Motor neuron (in vitro differentiated cells): Measurements from ENCODE around the gene RTN4RL1. TPM values are rescaled to one million over a fixed set of nuclear protein-coding genes. Genes with fewer than 3 reads are reported as not detected.

ENCODE experiments used
- ATAC-seq, 8 experiments: fragments of 200-7000 bp; cut with Tn5 transposase; replicated peaks in 6 of 8; 2 replicates each; pipeline ENCODE4 v1.8.0; 2021; ENCODE audit warnings: mild to moderate bottlenecking in 8 of 8, moderate library complexity in 8 of 8
- H3K27ac ChIP-seq, 2 donors: fragments of 250-450 bp; sonication (Bioruptor Pico); 2 replicates each; pipeline ENCODE4 v1.9.0; 2021; ENCODE audit warnings: antibody characterized with exemption in 2 of 2, mild to moderate bottlenecking in 2 of 2, moderate library complexity in 1 of 2
- H3K4me1 ChIP-seq, 2 donors: fragments of 250-450 bp; sonication (Bioruptor Pico); replicated peaks in 1 of 2; 2 replicates each; pipeline ENCODE4 v1.6.1; 2021; ENCODE audit warnings: antibody characterized with exemption in 2 of 2, mild to moderate bottlenecking in 2 of 2, moderate library complexity in 1 of 2
- H3K4me3 ChIP-seq, 5 donors: fragments of 250-450 bp; sonication (Bioruptor Pico); 2 replicates each; pipeline ENCODE4 v1.9.0; 2021; ENCODE audit warnings: antibody characterized with exemption in 5 of 5, mild to moderate bottlenecking in 5 of 5, moderate library complexity in 4 of 5
- WGBS, 10 experiments: fragments of 450-650 bp; shearing (Covaris generic); methylation state at CpG; one replicate each; pipeline ENCODE4 v1.0.0; 2022; 5-methylcytosine and 5-hydroxymethylcytosine counted together
- in situ Hi-C, 9 experiments: fragments of 400-800 bp; cut with MboI; loops; one replicate each; pipeline ENCODE4 v1.15.0; 2021; ENCODE audit warnings: low sequenced_read_pairs in 9 of 9, low pct_unique_long_range_greater_than_20kb in 2 of 9; ENCODE audit not compliant: unreplicated experiment in 9 of 9
- total RNA-seq, 8 experiments: library from RNA; unstranded; fragments of 300-600 nt; gene quantifications; 2 replicates each; pipeline versions ENCODE4 v1.2.3 to v1.2.4, GENCODE V29; 2022

RTN4RL1 gene, protein sequence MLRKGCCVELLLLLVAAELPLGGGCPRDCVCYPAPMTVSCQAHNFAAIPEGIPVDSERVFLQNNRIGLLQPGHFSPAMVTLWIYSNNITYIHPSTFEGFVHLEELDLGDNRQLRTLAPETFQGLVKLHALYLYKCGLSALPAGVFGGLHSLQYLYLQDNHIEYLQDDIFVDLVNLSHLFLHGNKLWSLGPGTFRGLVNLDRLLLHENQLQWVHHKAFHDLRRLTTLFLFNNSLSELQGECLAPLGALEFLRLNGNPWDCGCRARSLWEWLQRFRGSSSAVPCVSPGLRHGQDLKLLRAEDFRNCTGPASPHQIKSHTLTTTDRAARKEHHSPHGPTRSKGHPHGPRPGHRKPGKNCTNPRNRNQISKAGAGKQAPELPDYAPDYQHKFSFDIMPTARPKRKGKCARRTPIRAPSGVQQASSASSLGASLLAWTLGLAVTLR
- total RNA-seq: 1 to 10 TPM in 6 of 8 experiments, under 1 TPM in 2; 0.41 to 3.6 (median 1.6) TPM

DNA sequence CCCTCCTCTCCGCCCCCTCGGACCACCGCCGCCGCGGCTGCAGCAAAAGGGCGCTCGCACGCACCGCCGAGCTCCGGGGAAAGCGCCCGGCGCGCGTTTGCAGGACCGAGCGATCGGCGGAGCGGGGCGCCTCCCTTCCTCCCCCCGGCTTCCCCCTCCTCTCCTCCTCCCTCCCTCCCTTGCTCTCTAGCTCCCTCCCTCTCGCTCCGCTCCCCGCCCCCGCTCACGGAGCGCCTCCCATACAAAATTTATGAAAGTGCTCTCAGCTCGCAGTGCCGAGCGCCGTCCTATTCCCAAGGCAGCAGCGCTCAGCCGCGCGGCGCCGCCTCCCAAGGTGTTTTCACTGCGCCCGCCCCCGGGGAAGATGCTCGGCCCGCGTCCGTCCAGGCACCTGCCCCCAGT lies at the start of gene RTN4RL1:
Gene RTN4RL1, minus strand, starts transcription at position 115 of the 402 bp plus-strand sequence. CDS start 469 bp downstream, outside the sequence.
- no CpG with 5 or more reads among the region's 47 CpGs for WGBS, 10 experiments
- Histone ChIP-seq H3K4me1 (peaks cover 28 to 32% of the 10 kb centered on the region in 2 donors), H3K27ac (peak within 1 kb of the TSS; percentile 57 to 58), H3K4me3 (peak within 1 kb of the TSS; percentile 39 to 68 (median 54))
- in situ Hi-C loops: loop anchor here (5.0 to 25.0 kb wide), 5 partner anchors 110 to 313 kb away; partner anchors contain the start of genes TLCD2 (in 4 of the 9) and WDR81 (in 4 of the 9)
- peak; percentile 45 to 67 (median 56) for ATAC-seq

DNA sequence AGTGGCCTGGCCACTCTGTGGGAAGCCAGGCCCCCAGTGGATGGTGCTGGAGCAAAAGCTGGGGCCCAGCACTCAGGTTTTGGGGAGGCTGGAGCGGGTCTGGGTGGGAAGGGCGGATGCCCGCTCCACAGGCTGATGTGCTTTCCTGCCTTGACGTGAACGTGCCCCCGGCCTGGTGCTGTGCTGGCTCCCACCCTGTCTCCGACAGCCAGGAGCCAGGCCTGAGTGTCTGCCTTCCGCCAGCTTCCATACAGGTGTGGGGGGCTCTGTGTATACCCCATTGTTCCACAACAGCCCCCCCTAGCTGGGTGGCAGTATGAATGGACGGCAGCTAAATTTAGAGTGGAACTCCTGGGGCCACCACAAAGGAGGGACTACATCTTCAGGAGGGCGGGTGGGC lies 49.8 kb upstream of the RTN4RL1 start:
- 60 to 100% methylated on average over 1 to 2 of the region's 10 CpGs; no CpG with 5 or more reads in 8 of the 10 experiments for WGBS, 10 experiments
- Histone ChIP-seq H3K27ac (no peak overlapping the region), H3K4me1 (peaks cover 0 to 6% of the 10 kb centered on the region in 2 donors), H3K4me3 (no peak overlapping the region)
- ATAC-seq: no peak
- in situ Hi-C loops: loop anchor here in 4 of 9 experiments (25.0 kb wide), 1 partner anchor 162 kb away; no protein-coding TSS in a partner anchor

DNA sequence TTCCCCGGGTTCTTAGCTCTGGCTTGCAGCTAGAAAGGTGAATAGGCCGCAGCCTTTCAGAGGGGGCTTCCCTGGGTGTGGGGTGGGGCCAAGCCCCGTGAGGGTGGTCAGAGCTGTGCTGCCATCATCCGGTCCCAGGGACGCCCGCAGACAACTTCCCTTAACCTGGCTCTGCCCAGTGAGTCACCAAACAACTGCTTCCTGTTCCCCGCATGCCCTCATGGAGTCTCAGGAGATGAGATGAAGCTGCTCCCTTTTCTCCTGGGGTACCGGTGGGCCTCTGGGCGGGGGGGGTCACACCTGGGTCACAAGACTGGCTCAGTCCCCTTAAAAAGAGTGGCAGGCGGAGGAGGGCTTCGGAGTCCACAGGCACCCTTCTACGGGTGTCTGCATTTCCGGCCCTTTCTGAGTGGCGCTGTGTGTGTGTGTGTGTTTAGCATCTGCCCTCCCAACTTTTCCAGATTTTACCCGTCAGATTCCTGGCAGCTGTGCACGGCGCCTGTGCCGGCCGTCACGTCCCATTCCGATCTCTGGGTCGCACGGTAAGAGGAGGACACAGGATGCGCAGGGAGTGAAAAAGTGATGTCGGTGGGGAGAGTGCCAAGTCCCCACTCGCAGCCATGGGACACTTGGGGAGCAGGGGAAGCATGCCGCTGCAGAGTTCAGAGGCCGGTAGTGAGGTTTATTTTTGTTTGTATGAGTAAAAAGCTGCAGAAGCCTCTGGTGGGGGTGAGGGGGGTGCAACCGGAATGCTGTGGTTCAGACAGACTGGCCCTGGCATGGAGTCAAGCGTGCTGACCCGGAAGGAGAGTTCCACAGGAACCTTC lies 46.5 kb upstream of the RTN4RL1 start:
- H3K27ac ChIP-seq: no peak overlapping the region
- peaks cover 0 to 6% of the 10 kb centered on the region in 2 donors for H3K4me1 ChIP-seq
- in situ Hi-C loops: loop anchor here in 3 of 9 experiments (25.0 kb wide), 1 partner anchor 166 kb away; no protein-coding TSS in a partner anchor
- H3K4me3 ChIP-seq: no peak overlapping the region
- ATAC-seq: no peak
- WGBS, 10 experiments: 60 to 100% (median 90%) methylated on average over 1 to 20 of the region's 31 CpGs; no CpG with 5 or more reads in 2 of the 10 experiments

DNA sequence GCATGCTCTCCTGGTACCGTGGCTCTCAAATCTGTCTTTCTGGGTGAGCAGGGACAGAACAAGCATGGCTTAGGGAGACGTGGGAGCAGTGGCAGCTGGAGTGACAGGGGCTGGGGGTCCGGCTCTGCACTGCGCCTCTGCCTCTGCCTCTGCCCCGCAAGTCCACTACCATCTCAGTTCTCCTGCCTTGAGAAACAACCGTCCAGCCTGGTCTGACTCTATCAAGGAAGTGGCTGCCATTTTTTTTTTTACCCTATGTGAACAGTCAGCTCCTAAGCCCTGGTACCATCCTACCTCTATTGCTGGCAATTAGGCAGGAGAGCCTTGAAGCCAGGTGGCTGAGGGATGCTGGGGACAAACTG lies 45.9 kb upstream of the RTN4RL1 start:
- ATAC-seq: no peak
- 90 to 100% (median 100%) methylated on average over 1 to 5 of the region's 6 CpGs; no CpG with 5 or more reads in 6 of the 10 experiments for WGBS, 10 experiments
- Histone ChIP-seq H3K4me1 (peaks cover 0 to 6% of the 10 kb centered on the region in 2 donors), H3K27ac (no peak overlapping the region), H3K4me3 (no peak overlapping the region)
- in situ Hi-C loops: loop anchor here in 3 of 9 experiments (25.0 kb wide), 1 partner anchor 166 kb away; no protein-coding TSS in a partner anchor

DNA sequence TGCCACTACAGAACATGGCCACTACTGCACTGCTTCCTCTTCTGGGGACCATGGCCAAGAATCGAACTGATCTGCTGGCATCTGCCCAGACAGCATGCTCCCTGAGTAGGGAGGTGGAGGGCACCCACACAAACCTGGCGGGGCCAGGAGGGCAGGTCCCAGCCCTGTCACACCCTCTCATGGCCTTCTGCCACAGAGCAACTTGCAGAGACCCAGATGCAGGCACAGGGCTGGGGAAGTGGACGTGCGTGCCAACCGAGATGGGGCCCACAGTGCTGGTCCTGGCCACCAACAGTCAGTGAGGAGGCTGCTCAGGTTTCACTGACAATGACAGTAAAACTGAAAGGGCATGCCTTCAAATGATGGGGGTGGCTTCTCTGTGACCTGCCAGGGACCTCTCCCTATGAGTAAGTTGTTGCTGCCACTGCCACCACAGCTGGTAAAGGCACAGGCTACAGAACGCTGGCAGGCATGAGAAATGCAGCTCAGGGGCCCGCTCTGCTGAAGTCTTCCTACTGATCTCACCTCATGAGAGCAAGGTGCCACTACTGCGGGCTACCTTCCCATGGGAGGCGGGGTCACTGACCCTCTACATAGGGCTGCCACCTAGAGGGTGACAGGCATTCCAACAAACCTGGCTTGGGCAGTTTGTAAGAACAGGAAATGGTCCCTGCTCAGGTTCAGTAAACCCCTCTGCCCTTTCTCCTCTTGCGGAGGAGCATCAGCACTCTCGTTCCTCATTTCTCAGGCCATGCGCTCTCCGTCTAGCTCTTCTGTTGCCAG lies 45.3 kb upstream of the RTN4RL1 start:
- ATAC-seq: no peak
- in situ Hi-C loops: loop anchor here in 3 of 9 experiments (25.0 kb wide), 1 partner anchor 167 kb away; no protein-coding TSS in a partner anchor
- 50 to 100% (median 87%) methylated on average over 1 to 7 of the region's 13 CpGs; no CpG with 5 or more reads in 3 of the 10 experiments for WGBS, 10 experiments
- Histone ChIP-seq H3K27ac (no peak overlapping the region), H3K4me3 (no peak overlapping the region), H3K4me1 (peaks cover 0 to 1% of the 10 kb centered on the region in 2 donors)

DNA sequence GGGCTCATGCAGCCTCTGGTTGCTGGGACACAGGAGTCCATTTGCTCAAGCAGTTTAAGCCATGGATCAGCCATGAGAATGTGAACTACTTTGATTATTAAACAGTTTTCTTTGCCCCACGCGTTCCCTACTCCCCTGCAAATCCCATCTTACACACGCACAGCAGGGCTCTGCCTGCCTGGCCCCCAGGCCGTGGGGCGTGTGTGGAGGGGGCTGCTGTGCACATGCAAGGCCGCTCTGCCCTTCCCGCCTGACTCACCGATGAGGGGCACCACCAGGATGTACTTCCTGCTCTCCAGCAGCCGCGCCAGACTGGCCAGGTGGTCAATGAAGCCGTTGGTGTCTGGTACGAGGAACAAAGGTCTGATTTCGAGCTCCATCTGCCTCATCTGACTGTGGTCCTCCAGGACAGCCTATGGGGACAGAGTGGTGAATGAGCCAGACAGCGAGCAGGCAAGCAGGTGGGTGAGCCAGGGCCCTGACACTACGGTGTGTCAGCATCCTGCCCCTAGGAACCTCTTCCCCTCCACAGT lies 43.5 kb upstream of the RTN4RL1 start:
- in situ Hi-C loops: loop anchor here in 3 of 9 experiments (25.0 kb wide), 1 partner anchor 169 kb away; no protein-coding TSS in a partner anchor
- 8 to 84% (median 44%) methylated on average over 2 to 8 of the region's 15 CpGs; no CpG with 5 or more reads in 5 of the 10 experiments for WGBS, 10 experiments
- Histone ChIP-seq H3K4me1 (no peaks in the 10 kb centered on the region), H3K27ac (no peak overlapping the region), H3K4me3 (no peak overlapping the region)
- ATAC-seq: peak in 1 of 8 experiments; percentile 48

DNA sequence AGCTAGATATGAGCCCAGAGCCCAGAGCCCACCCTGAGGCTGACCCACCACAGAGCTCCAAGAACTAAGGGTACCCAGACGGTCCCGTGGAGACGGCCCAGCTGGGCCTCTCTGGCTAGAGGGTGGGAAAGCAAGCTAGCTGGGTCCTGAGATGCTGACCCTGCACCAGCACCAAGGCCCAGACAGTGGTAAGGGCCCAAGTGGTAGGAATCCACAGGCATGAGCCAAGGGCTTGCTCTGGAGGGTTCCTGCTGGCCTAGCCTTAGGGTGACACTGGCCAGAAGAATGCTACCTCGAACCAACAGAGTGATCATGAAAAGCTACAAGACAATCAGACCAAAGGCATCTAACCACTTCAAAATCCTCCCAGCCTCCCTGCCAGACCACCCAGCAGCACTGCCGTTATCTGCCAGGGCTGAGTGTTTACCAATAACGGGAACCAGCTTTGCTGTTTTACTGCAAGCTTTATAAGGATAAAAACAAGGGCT lies 42.9 kb upstream of the RTN4RL1 start:
- H3K27ac ChIP-seq: no peak overlapping the region
- in situ Hi-C loops: loop anchor here in 3 of 9 experiments (25.0 kb wide), 1 partner anchor 169 kb away; no protein-coding TSS in a partner anchor
- no peaks in the 10 kb centered on the region for H3K4me1 ChIP-seq
- no peak for ATAC-seq
- H3K4me3 ChIP-seq: no peak overlapping the region
- 0 to 100% (median 10%) methylated on average over 1 to 5 of the region's 6 CpGs; no CpG with 5 or more reads in 5 of the 10 experiments for WGBS, 10 experiments

DNA sequence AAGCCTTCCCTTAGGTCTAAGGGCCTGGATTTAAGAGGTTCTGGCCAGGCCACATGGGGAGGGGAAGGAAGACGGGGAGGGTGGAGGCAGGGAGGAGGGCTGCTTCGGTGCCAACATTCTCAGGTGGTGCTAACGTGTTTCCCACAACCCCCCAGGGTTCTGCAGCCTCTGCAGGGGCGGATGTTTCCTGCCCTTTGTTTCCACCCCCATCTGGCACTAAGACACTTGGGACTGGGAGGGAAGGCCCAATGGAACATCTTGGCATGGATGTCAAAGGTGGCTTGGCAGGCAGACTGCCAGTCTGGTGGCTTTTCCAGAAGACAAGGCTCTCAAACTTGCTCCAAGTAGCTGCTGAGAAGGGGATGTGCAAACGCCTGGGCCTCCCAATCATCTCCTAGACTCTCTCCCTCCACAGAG lies 42.5 kb upstream of the RTN4RL1 start:
- peak in 2 of 8 experiments; percentile 1 to 7 for ATAC-seq
- Histone ChIP-seq H3K4me1 (no peaks in the 10 kb centered on the region), H3K4me3 (no peak overlapping the region), H3K27ac (no peak overlapping the region)
- in situ Hi-C loops: loop anchor here in 3 of 9 experiments (25.0 kb wide), 1 partner anchor 170 kb away; no protein-coding TSS in a partner anchor
- WGBS, 10 experiments: 0% methylated on average over 1 of the region's 5 CpGs; no CpG with 5 or more reads in 9 of the 10 experiments

DNA sequence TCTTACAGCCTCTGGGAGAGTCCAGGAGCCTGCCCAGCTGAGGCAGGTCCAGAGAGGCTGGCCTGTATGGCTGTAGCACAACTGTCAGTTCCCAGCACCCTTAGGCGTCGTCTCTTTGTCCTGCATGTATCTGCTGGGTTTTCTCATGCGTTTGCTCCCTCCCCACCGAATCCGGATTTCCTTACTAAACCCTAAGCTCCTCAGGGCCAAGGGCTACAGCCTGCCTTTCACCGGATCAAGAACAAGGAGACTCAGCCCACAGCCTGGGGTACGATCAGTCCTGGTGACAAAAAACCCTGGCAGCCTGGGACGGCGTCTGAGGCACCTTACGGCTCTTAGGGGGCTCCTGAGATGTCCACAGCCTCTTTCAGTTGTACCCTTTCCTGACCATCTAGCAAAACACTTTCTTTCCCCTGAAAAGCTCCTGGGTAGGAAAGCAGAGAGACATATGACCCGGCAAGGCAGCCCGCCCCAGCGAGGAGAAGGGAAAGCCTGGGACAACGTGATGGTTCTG lies 42.0 kb upstream of the RTN4RL1 start:
- H3K4me3 ChIP-seq: no peak overlapping the region
- WGBS, 10 experiments: 20 to 90% (median 88%) methylated on average over 1 to 7 of the region's 14 CpGs; no CpG with 5 or more reads in 5 of the 10 experiments
- H3K27ac ChIP-seq: no peak overlapping the region
- peak in 3 of 8 experiments; percentile 0 to 2 (median 1) for ATAC-seq
- H3K4me1 ChIP-seq: no peaks in the 10 kb centered on the region
- in situ Hi-C loops: loop anchor here in 3 of 9 experiments (25.0 kb wide), 1 partner anchor 170 kb away; no protein-coding TSS in a partner anchor

DNA sequence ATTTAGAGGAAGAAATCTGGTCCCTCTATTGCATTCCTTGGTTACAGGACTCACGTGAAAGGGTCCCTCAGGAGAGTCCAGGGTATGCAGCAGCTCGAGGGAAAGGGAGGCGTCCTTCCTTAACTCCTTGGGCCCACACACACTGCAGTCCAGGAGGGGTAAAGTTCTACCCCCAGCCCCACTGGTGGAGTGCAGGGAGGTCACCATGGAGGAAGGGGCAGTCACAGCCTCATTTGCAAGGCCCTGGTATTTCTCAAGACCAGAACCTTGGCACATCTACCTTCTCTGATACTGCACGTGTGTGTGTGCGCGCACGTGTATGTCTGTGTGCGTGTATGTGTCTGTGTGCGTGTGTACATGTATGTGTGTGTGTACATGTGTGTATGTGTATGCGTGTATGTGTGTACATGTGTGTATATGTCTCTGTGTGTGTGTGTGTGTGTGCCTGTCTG lies 40.8 kb upstream of the RTN4RL1 start:
- H3K4me1 ChIP-seq: no peaks in the 10 kb centered on the region
- H3K4me3 ChIP-seq: no peak overlapping the region
- ATAC-seq: no peak
- H3K27ac ChIP-seq: no peak overlapping the region
- in situ Hi-C loops: loop anchor here in 3 of 9 experiments (25.0 kb wide), 1 partner anchor 171 kb away; no protein-coding TSS in a partner anchor
- WGBS, 10 experiments: 33 to 100% (median 80%) methylated on average over 1 to 3 of the region's 10 CpGs; no CpG with 5 or more reads in 3 of the 10 experiments
